Neural progenitor cell (in vitro differentiated cells): ENCODE measurements around the gene SRCIN1.

Source experiments
- CTCF ChIP-seq: fragments of 200-600 bp; sonication (generic); IDR thresholded peaks from 2 replicates; pipeline ENCODE4 v1.5.1; 2017; ENCODE audit warnings: antibody characterized with exemption, mild to moderate bottlenecking
- EZH2phosphoT487 ChIP-seq: fragments of 200-600 bp; sonication (generic); IDR thresholded peaks from 2 replicates; pipeline ENCODE4 v1.6.1; 2017; ENCODE audit warnings: antibody characterized with exemption

DNA sequence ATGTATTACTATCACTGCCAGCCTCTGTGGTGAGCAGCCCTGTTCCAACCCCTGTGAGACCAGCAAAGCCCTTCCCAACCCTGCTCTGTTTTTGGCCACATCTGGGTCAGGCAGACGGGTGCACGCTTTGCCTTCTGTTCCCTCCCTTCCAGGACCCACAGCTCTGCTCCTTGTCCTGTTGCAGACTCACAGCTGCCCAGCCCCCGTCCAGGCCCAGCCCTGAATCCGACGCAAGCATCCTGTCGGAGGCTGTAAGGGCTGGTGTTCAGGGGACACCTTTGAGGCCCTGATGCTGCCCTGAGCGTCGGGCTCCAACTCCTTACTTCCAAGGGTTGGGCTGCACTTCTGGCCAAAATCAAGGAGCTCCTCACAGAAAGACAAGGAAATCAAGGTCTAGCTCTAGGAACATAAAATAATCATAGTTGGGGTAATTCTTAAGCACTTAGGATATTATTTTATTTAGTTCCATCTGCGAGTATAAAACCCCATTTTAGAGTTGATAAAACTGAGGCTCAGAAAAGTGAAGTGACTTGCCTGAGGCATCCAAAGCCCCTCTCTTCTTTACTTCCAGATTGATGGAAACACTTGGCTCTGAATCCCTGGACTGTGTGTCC is 14.3 kb upstream of the SRCIN1 start:
- TF ChIP-seq CTCF (no peak), EZH2phosphoT487 (no peak)
